ENCODE results near the gene INVS. TPM values are rescaled to one million over a fixed set of nuclear protein-coding genes. Genes with fewer than 3 reads are reported as not detected.
"Not testable (repeated sequence)": the region's sequence is repeated elsewhere in the genome, so short reads cannot be mapped to it uniquely, and the experiment has no call there.

INVS gene
- total and polyA plus RNA-seq, 2 donors, result 5.0 to 11.7 TPM

GRCh38 chr9:100145167-100145934, 46.3 kb downstream of the INVS start:
- not testable (repeated sequence) for DNase-seq (ENCODE audit: low read depth in 6 of 9, low spot score in 9 of 9); H3K9me3 ChIP-seq (ENCODE audit: control insufficient read depth in 2 of 2, insufficient read depth in 1 of 2, low read length in 1 of 2); H3K4me1 ChIP-seq (ENCODE audit: control insufficient read depth in 2 of 2, insufficient read depth in 2 of 2, low read length in 2 of 2); H3K27ac ChIP-seq (ENCODE audit: low read depth in 1 of 2, low read length in 1 of 2); H3K4me3 ChIP-seq (ENCODE audit: low read length in 2 of 2); H3K27me3 ChIP-seq (ENCODE audit: control insufficient read depth in 2 of 2, insufficient read depth in 1 of 2, low read length in 1 of 2); H3K36me3 ChIP-seq (ENCODE audit: control insufficient read depth in 2 of 2, insufficient read depth in 2 of 2, low read length in 1 of 2)
- 95% methylated on average over 15 of the region's 15 CpGs for WGBS

- 97% methylated on average over 8 of the region's 8 CpGs for WGBS
- H3K36me3 ChIP-seq (ENCODE audit: control insufficient read depth in 2 of 2, insufficient read depth in 2 of 2, low read length in 1 of 2); H3K4me1 ChIP-seq (ENCODE audit: control insufficient read depth in 2 of 2, insufficient read depth in 2 of 2, low read length in 2 of 2): not testable (repeated sequence)
These were observed 46.9 kb downstream of the INVS start for GRCh38 chr9:100145976-100146375.

GRCh38 chr9:100150214-100150613, 51.2 kb downstream of the INVS start:
- Histone ChIP-seq H3K36me3 (ENCODE audit: control insufficient read depth in 2 of 2, insufficient read depth in 2 of 2, low read length in 1 of 2) (no peaks in the 10 kb centered on the region), H3K27me3 (ENCODE audit: control insufficient read depth in 2 of 2, insufficient read depth in 1 of 2, low read length in 1 of 2) (no peaks in the 10 kb centered on the region), H3K4me3 (ENCODE audit: low read length in 2 of 2) (no peak overlapping the region), H3K9me3 (ENCODE audit: control insufficient read depth in 2 of 2, insufficient read depth in 1 of 2, low read length in 1 of 2) (no peaks in the 10 kb centered on the region), H3K27ac (ENCODE audit: low read depth in 1 of 2, low read length in 1 of 2) (no peak overlapping the region), H3K4me1 (ENCODE audit: control insufficient read depth in 2 of 2, insufficient read depth in 2 of 2, low read length in 2 of 2) (no peaks in the 10 kb centered on the region)
- no peak for DNase-seq (ENCODE audit: low read depth in 6 of 9, low spot score in 9 of 9)
- 95% methylated on average over 2 of the region's 2 CpGs for WGBS

More at GRCh38 chr9:100145976-100146375, 46.9 kb downstream of the INVS start:
- not testable (repeated sequence) for H3K4me3 ChIP-seq (ENCODE audit: low read length in 2 of 2); H3K9me3 ChIP-seq (ENCODE audit: control insufficient read depth in 2 of 2, insufficient read depth in 1 of 2, low read length in 1 of 2); H3K27me3 ChIP-seq (ENCODE audit: control insufficient read depth in 2 of 2, insufficient read depth in 1 of 2, low read length in 1 of 2); H3K27ac ChIP-seq (ENCODE audit: low read depth in 1 of 2, low read length in 1 of 2); DNase-seq (ENCODE audit: low read depth in 6 of 9, low spot score in 9 of 9)

GRCh38 chr9:100160021-100160420, 61.0 kb downstream of the INVS start:
- no peaks in the 10 kb centered on the region for H3K4me1 ChIP-seq (ENCODE audit: control insufficient read depth in 2 of 2, insufficient read depth in 2 of 2, low read length in 2 of 2)
- H3K4me3 ChIP-seq (ENCODE audit: low read length in 2 of 2), result no peak overlapping the region
- H3K27ac ChIP-seq (ENCODE audit: low read depth in 1 of 2, low read length in 1 of 2), result no peak overlapping the region
- H3K9me3 ChIP-seq (ENCODE audit: control insufficient read depth in 2 of 2, insufficient read depth in 1 of 2, low read length in 1 of 2), result no peaks in the 10 kb centered on the region
- DNase-seq (ENCODE audit: low read depth in 6 of 9, low spot score in 9 of 9), result no peak
- no peaks in the 10 kb centered on the region for H3K36me3 ChIP-seq (ENCODE audit: control insufficient read depth in 2 of 2, insufficient read depth in 2 of 2, low read length in 1 of 2)
- no peaks in the 10 kb centered on the region for H3K27me3 ChIP-seq (ENCODE audit: control insufficient read depth in 2 of 2, insufficient read depth in 1 of 2, low read length in 1 of 2)
- 97% methylated on average over 3 of the region's 3 CpGs for WGBS

- no peak overlapping the region for H3K27ac ChIP-seq (ENCODE audit: low read depth in 1 of 2, low read length in 1 of 2)
These were observed 68.1 kb downstream of the INVS start for GRCh38 chr9:100167176-100167575.

GRCh38 chr9:100167915-100168654, 69.0 kb downstream of the INVS start:
- WGBS, result 91% methylated on average over 5 of the region's 5 CpGs
- DNase-seq (ENCODE audit: low read depth in 6 of 9, low spot score in 9 of 9), result no peak
- Histone ChIP-seq H3K4me3 (ENCODE audit: low read length in 2 of 2) (no peak overlapping the region), H3K36me3 (ENCODE audit: control insufficient read depth in 2 of 2, insufficient read depth in 2 of 2, low read length in 1 of 2) (no peaks in the 10 kb centered on the region), H3K27me3 (ENCODE audit: control insufficient read depth in 2 of 2, insufficient read depth in 1 of 2, low read length in 1 of 2) (no peaks in the 10 kb centered on the region), H3K4me1 (ENCODE audit: control insufficient read depth in 2 of 2, insufficient read depth in 2 of 2, low read length in 2 of 2) (no peaks in the 10 kb centered on the region), H3K9me3 (ENCODE audit: control insufficient read depth in 2 of 2, insufficient read depth in 1 of 2, low read length in 1 of 2) (no peaks in the 10 kb centered on the region), H3K27ac (ENCODE audit: low read depth in 1 of 2, low read length in 1 of 2) (no peak overlapping the region)

More at GRCh38 chr9:100167176-100167575, 68.1 kb downstream of the INVS start:
- H3K4me1 ChIP-seq (ENCODE audit: control insufficient read depth in 2 of 2, insufficient read depth in 2 of 2, low read length in 2 of 2), result no peaks in the 10 kb centered on the region
- no peaks in the 10 kb centered on the region for H3K36me3 ChIP-seq (ENCODE audit: control insufficient read depth in 2 of 2, insufficient read depth in 2 of 2, low read length in 1 of 2)
- H3K4me3 ChIP-seq (ENCODE audit: low read length in 2 of 2), result no peak overlapping the region
- no peaks in the 10 kb centered on the region for H3K27me3 ChIP-seq (ENCODE audit: control insufficient read depth in 2 of 2, insufficient read depth in 1 of 2, low read length in 1 of 2)
- no peaks in the 10 kb centered on the region for H3K9me3 ChIP-seq (ENCODE audit: control insufficient read depth in 2 of 2, insufficient read depth in 1 of 2, low read length in 1 of 2)
- no peak for DNase-seq (ENCODE audit: low read depth in 6 of 9, low spot score in 9 of 9)

- no peak for DNase-seq (ENCODE audit: low read depth in 6 of 9, low spot score in 9 of 9)
- H3K4me3 ChIP-seq (ENCODE audit: low read length in 2 of 2), result no peak overlapping the region
- H3K27ac ChIP-seq (ENCODE audit: low read depth in 1 of 2, low read length in 1 of 2), result no peak overlapping the region
- H3K9me3 ChIP-seq (ENCODE audit: control insufficient read depth in 2 of 2, insufficient read depth in 1 of 2, low read length in 1 of 2), result no peaks in the 10 kb centered on the region
- no peaks in the 10 kb centered on the region for H3K36me3 ChIP-seq (ENCODE audit: control insufficient read depth in 2 of 2, insufficient read depth in 2 of 2, low read length in 1 of 2)
- H3K4me1 ChIP-seq (ENCODE audit: control insufficient read depth in 2 of 2, insufficient read depth in 2 of 2, low read length in 2 of 2), result no peaks in the 10 kb centered on the region
- no peaks in the 10 kb centered on the region for H3K27me3 ChIP-seq (ENCODE audit: control insufficient read depth in 2 of 2, insufficient read depth in 1 of 2, low read length in 1 of 2)
These were observed 71.0 kb downstream of the INVS start for GRCh38 chr9:100170085-100170484.

- no peak for DNase-seq (ENCODE audit: low read depth in 6 of 9, low spot score in 9 of 9)
- Histone ChIP-seq H3K4me1 (ENCODE audit: control insufficient read depth in 2 of 2, insufficient read depth in 2 of 2, low read length in 2 of 2) (no peaks in the 10 kb centered on the region), H3K9me3 (ENCODE audit: control insufficient read depth in 2 of 2, insufficient read depth in 1 of 2, low read length in 1 of 2) (no peaks in the 10 kb centered on the region), H3K36me3 (ENCODE audit: control insufficient read depth in 2 of 2, insufficient read depth in 2 of 2, low read length in 1 of 2) (no peaks in the 10 kb centered on the region), H3K27ac (ENCODE audit: low read depth in 1 of 2, low read length in 1 of 2) (no peak overlapping the region), H3K4me3 (ENCODE audit: low read length in 2 of 2) (no peak overlapping the region), H3K27me3 (ENCODE audit: control insufficient read depth in 2 of 2, insufficient read depth in 1 of 2, low read length in 1 of 2) (no peaks in the 10 kb centered on the region)
These were observed 71.5 kb downstream of the INVS start for GRCh38 chr9:100170556-100170955.

- 100% methylated on average over 1 of the region's 1 CpG for WGBS
- peaks cover 0 to 7% of the 10 kb centered on the region in 2 donors for H3K9me3 ChIP-seq (ENCODE audit: control insufficient read depth in 2 of 2, insufficient read depth in 1 of 2, low read length in 1 of 2)
These were observed 87.3 kb downstream of the INVS start for GRCh38 chr9:100186356-100186755.

More at GRCh38 chr9:100186356-100186755, 87.3 kb downstream of the INVS start:
- Histone ChIP-seq H3K4me1 (ENCODE audit: control insufficient read depth in 2 of 2, insufficient read depth in 2 of 2, low read length in 2 of 2) (no peaks in the 10 kb centered on the region), H3K4me3 (ENCODE audit: low read length in 2 of 2) (no peak overlapping the region), H3K27me3 (ENCODE audit: control insufficient read depth in 2 of 2, insufficient read depth in 1 of 2, low read length in 1 of 2) (no peaks in the 10 kb centered on the region), H3K27ac (ENCODE audit: low read depth in 1 of 2, low read length in 1 of 2) (no peak overlapping the region), H3K36me3 (ENCODE audit: control insufficient read depth in 2 of 2, insufficient read depth in 2 of 2, low read length in 1 of 2) (no peaks in the 10 kb centered on the region)
- no peak for DNase-seq (ENCODE audit: low read depth in 6 of 9, low spot score in 9 of 9)
